ENCODE results near the gene CTNNB1. TPM values are rescaled to one million over a fixed set of nuclear protein-coding genes. Genes with fewer than 3 reads are reported as not detected.

CTNNB1 gene
- total RNA-seq, 4 donors from 2014 or later: 340 to 406 (median 367) TPM

DNA sequence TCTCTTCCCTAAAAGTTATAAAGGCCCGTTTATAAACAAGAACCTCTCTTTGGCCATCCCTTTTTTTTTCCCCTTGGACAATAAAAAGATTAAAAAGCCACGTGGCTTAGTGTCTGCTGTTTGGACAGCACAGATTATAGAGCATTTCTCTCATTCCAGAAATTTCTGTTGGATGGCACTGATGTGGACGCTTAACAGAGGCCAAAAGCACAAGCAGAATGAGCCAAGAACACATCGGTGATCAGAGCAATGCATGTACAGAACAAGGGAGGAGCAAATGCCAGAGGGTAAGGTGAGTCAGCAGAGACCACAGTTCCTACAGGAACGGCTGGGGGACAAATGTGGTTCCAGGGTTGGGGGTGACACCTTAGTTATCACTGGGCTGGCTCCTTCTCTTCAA, 30.3 kb upstream of the CTNNB1 start:
- DNase-seq (ENCODE audit: extremely low spot score): no peak
- WGBS: 34% methylated on average over 5 of the region's 5 CpGs
- H3K4me3 ChIP-seq: no peak overlapping the region
- no peaks in the 10 kb centered on the region for H3K36me3 ChIP-seq
- H3K27me3 ChIP-seq: no peaks in the 10 kb centered on the region
- H3K4me1 ChIP-seq: peaks cover 0 to 12% (median 4%) of the 10 kb centered on the region in 4 donors
- intact Hi-C loops (cut with DNase I): no loop called here
- no peak overlapping the region for H3K27ac ChIP-seq (replicated peaks in 1 of 4)
- TF ChIP-seq, protein P1, sequence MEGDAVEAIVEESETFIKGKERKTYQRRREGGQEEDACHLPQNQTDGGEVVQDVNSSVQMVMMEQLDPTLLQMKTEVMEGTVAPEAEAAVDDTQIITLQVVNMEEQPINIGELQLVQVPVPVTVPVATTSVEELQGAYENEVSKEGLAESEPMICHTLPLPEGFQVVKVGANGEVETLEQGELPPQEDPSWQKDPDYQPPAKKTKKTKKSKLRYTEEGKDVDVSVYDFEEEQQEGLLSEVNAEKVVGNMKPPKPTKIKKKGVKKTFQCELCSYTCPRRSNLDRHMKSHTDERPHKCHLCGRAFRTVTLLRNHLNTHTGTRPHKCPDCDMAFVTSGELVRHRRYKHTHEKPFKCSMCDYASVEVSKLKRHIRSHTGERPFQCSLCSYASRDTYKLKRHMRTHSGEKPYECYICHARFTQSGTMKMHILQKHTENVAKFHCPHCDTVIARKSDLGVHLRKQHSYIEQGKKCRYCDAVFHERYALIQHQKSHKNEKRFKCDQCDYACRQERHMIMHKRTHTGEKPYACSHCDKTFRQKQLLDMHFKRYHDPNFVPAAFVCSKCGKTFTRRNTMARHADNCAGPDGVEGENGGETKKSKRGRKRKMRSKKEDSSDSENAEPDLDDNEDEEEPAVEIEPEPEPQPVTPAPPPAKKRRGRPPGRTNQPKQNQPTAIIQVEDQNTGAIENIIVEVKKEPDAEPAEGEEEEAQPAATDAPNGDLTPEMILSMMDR (IDR thresholded peaks at IDR 0.05): no peak
- no peak for TF ChIP-seq POLR2AphosphoS5 (IDR thresholded peaks at IDR 0.05)
- H3K9me3 ChIP-seq: no peaks in the 10 kb centered on the region

DNA sequence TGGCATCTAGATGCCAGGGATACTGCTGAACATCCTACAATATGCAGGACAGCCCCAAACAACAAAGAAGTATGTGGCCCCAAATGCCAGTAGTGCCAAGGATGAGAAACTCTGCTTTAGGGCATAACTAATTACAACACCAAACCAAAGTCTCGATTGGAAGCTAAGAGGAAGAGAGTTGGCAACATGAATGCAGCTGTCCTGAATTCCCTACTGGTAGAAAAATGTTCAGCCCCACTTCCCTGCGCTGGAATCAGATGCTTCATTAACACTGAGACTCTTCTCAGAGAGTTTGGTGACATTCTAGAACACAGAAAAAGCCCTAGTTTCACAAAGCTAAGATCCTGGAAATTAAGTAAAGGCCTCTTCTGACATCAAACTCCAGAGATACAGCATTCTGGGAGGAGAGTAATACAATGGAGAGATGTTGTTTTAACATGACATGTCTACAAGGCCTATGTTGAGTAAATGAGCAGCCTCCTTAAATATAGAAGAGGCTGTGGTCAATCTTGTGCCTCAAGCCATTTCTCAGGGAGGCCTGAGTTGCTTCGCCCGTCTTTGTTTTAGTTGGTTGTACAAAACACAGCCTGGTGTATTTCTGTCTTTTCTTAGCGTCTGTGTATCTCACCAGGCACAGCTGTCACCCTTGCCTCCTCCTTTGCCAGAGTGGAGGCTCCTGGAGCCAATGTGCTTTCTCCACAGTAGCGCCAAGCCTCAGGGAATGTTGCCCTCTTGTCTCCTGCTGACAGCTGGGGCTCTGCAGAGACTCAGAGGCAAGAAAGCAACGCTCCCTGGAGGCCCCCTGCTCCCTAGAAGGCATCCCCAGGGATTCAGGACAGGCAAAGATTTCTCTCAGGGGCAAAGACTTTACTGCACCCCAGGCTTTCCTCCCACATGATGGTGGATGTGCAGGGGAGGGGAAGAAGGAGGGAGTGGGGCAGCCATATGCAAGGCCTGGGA, 25.1 kb upstream of the CTNNB1 start:
- Histone ChIP-seq H3K4me1 (peaks cover 0 to 8% (median 2%) of the 10 kb centered on the region in 4 donors), H3K27me3 (no peaks in the 10 kb centered on the region), H3K27ac (replicated peaks in 1 of 4) (no peak overlapping the region), H3K9me3 (no peaks in the 10 kb centered on the region), H3K4me3 (no peak overlapping the region), H3K36me3 (no peaks in the 10 kb centered on the region)
- TF ChIP-seq, protein P1 (IDR thresholded peaks at IDR 0.05): no peak
- TF ChIP-seq EP300 (IDR thresholded peaks at IDR 0.05): no peak
- no peak for TF ChIP-seq POLR2A (IDR thresholded peaks at IDR 0.05; ENCODE audit: low read depth)
- no peak for TF ChIP-seq POLR2AphosphoS5 (IDR thresholded peaks at IDR 0.05)
- intact Hi-C loops (cut with DNase I): no loop called here
- 80% methylated on average over 7 of the region's 7 CpGs for WGBS
- no peak for DNase-seq (ENCODE audit: extremely low spot score)

DNA sequence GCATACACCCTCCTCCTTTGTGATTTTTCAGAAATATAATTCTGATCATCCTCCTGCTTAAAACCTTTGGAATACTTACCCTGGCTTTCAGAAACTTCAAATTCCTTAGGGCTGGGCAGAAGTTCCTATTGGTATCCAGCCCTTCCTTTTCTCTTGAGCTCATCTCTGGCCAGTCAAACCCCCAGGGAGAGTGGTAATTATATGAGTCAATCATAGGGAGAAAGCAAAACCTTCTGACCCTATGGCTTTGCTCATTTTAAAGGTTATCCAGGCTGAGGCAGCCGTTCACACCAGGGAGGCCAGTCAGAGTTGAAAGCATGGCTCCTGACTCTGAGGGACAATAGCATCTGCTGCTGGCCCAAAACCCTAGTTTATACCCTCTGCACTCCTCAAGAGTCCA, 23.9 kb upstream of the CTNNB1 start:
- H3K4me3 ChIP-seq: no peak overlapping the region
- WGBS: 70% methylated on average over 1 of the region's 1 CpG
- TF ChIP-seq, protein P1 (IDR thresholded peaks at IDR 0.05): no peak
- TF ChIP-seq POLR2AphosphoS5 (IDR thresholded peaks at IDR 0.05) (no peak), EP300 (IDR thresholded peaks at IDR 0.05) (no peak), POLR2A (IDR thresholded peaks at IDR 0.05; ENCODE audit: low read depth) (no peak)
- peaks cover 0 to 4% (median 0%) of the 10 kb centered on the region in 4 donors for H3K4me1 ChIP-seq
- H3K27me3 ChIP-seq: no peaks in the 10 kb centered on the region
- DNase-seq (ENCODE audit: extremely low spot score): no peak
- H3K9me3 ChIP-seq: no peaks in the 10 kb centered on the region
- no peaks in the 10 kb centered on the region for H3K36me3 ChIP-seq
- intact Hi-C loops (cut with DNase I): no loop called here
- H3K27ac ChIP-seq (replicated peaks in 1 of 4): no peak overlapping the region

DNA sequence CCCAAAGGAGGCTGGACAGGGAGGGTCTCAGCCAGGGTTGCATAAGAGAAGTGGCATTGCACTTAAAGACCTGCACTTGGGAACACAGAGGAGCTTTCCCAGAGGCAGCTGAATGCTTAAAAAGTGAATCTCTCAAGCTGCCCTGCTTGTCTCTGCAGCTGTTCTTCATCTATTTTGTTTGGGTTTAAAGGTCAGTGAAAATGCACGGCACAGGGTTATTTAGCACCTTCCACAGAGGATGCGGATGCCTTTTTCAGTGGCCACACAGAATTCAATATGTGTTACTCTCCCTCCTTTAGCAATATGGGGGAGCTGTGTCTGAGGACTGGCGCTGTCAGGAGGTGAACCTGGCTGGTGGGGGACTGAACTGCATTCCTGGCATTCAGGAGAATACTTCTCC, 22.7 kb upstream of the CTNNB1 start:
- no peaks in the 10 kb centered on the region for H3K9me3 ChIP-seq
- intact Hi-C loops (cut with DNase I): no loop called here
- H3K4me1 ChIP-seq: peaks cover 0 to 4% (median 0%) of the 10 kb centered on the region in 4 donors
- no peak overlapping the region for H3K27ac ChIP-seq (replicated peaks in 1 of 4)
- TF ChIP-seq POLR2A (IDR thresholded peaks at IDR 0.05; ENCODE audit: low read depth) (no peak), EP300 (IDR thresholded peaks at IDR 0.05) (no peak), POLR2AphosphoS5 (IDR thresholded peaks at IDR 0.05) (no peak)
- TF ChIP-seq, protein P1 (IDR thresholded peaks at IDR 0.05): no peak
- no peak for DNase-seq (ENCODE audit: extremely low spot score)
- WGBS: 59% methylated on average over 3 of the region's 3 CpGs
- no peak overlapping the region for H3K4me3 ChIP-seq
- H3K27me3 ChIP-seq: no peaks in the 10 kb centered on the region
- no peaks in the 10 kb centered on the region for H3K36me3 ChIP-seq

Measured in esophagus muscularis mucosa (tissue), 4 donors.